ENCODE results near the gene CYP8B1. TPM values are rescaled to one million over a fixed set of nuclear protein-coding genes. Genes with fewer than 3 reads are reported as not detected.

Gene CYP8B1
- polyA plus RNA-seq, 1 experiment = not detected

DNA sequence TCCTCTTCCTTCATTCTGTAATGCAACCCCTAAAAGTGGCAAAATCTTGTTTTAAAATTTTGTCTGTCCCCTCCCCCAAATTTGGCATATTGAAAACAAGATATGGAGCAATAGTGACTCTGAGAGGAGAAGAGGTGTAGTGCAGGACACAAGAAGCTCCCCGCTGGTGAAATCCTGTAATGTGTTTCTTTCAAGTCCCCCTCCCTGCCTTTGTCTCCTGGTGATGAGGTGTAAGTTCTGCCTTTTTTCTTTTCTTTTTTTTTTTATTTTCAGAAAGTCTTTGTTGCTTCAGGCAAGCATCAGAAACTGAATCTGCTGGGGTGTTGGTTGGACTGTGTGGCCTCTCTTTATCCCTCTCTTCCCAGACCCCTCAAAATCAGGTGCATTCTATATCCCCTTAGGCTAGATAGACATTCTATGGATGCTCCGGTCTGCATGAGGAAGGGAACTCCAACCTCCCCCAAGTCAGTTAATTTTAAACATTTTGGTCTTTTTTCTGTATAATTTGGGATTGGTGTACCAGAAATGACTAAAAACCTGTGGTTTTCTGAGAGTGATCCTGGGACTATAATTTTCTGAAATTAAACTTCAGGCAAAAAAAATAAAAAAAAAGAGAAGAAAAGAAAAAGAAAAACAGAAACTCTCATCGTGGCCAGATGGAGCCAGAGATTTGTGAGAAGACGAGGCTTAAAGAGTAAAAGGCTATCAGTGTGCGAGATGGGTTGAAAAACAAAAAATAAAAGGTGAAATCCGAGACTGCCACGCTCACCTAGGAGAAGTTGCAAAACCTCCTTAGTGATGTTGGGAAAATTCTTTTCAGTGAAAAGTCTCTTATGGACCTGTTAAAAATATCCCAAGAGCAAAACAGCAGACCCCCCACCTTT is 45.0 kb downstream of the CYP8B1 start:
- POLR2A ChIA-PET = no interaction called here
- peak; percentile 41 for TF ChIP-seq CTCF (IDR thresholded peaks at IDR 0.05; ENCODE audit: low read depth, low read length)
- no peak for DNase-seq (ENCODE audit: low read depth, low spot score)

GRCh38 chr3:42829628-42830436 is 45.8 kb downstream of the CYP8B1 start:
- Histone ChIP-seq H3K9me3 (ENCODE audit: control insufficient read depth, insufficient read depth, low read length) (no peaks in the 10 kb centered on the region), H3K27ac (ENCODE audit: low read depth, low read length) (no peak overlapping the region), H3K27me3 (ENCODE audit: control insufficient read depth, insufficient read depth, low read length) (peaks cover 7% of the 10 kb centered on the region), H3K4me3 (ENCODE audit: low read depth, low read length) (no peak overlapping the region)
- no peak for TF ChIP-seq CTCF (IDR thresholded peaks at IDR 0.05; ENCODE audit: low read depth, low read length)
- ChIA-PET POLR2A (no interaction called here), CTCF (interaction anchor here (0.8 to 1.2 kb wide), 5 partner anchors 9 to 600 kb away, joined by 3 to 5 read pairs (median 4); no protein-coding TSS in a partner anchor)
- DNase-seq (ENCODE audit: low read depth, low spot score) = no peak

More for the DNA sequence above, 45.0 kb downstream of the CYP8B1 start:
- Histone ChIP-seq H3K9me3 (ENCODE audit: control insufficient read depth, insufficient read depth, low read length) (no peaks in the 10 kb centered on the region), H3K27me3 (ENCODE audit: control insufficient read depth, insufficient read depth, low read length) (peaks cover 10% of the 10 kb centered on the region), H3K27ac (ENCODE audit: low read depth, low read length) (no peak overlapping the region), H3K4me3 (ENCODE audit: low read depth, low read length) (no peak overlapping the region)
- CTCF ChIA-PET = interaction anchor here (0.5 to 1.4 kb wide), 9 partner anchors 9 to 230 kb away, joined by 3 to 5 read pairs (median 4); no protein-coding TSS in a partner anchor

- H3K4me3 ChIP-seq (ENCODE audit: low read depth, low read length) = no peak overlapping the region
- H3K27ac ChIP-seq (ENCODE audit: low read depth, low read length) = no peak overlapping the region
- CTCF ChIA-PET = interaction anchor here (0.5 to 0.9 kb wide), 3 partner anchors 10 to 599 kb away, joined by 3 to 4 read pairs (median 3); no protein-coding TSS in a partner anchor
- H3K27me3 ChIP-seq (ENCODE audit: control insufficient read depth, insufficient read depth, low read length) = peaks cover 7% of the 10 kb centered on the region
- H3K9me3 ChIP-seq (ENCODE audit: control insufficient read depth, insufficient read depth, low read length) = no peaks in the 10 kb centered on the region
- no peak for TF ChIP-seq CTCF (IDR thresholded peaks at IDR 0.05; ENCODE audit: low read depth, low read length)
- POLR2A ChIA-PET = no interaction called here
- DNase-seq (ENCODE audit: low read depth, low spot score) = no peak
Measured at GRCh38 chr3:42829083-42829627, 46.5 kb downstream of the CYP8B1 start.

- H3K27ac ChIP-seq (ENCODE audit: low read depth, low read length) = no peak overlapping the region
- ChIA-PET POLR2A (no interaction called here), CTCF (interaction anchor here (0.6 to 1.1 kb wide), 2 partner anchors 12 to 46 kb away, joined by 3 read pairs; no protein-coding TSS in a partner anchor)
- no peaks in the 10 kb centered on the region for H3K9me3 ChIP-seq (ENCODE audit: control insufficient read depth, insufficient read depth, low read length)
- no peak for TF ChIP-seq CTCF (IDR thresholded peaks at IDR 0.05; ENCODE audit: low read depth, low read length)
- no peak for DNase-seq (ENCODE audit: low read depth, low spot score)
- peaks cover 9% of the 10 kb centered on the region for H3K27me3 ChIP-seq (ENCODE audit: control insufficient read depth, insufficient read depth, low read length)
- H3K4me3 ChIP-seq (ENCODE audit: low read depth, low read length) = no peak overlapping the region
Measured at GRCh38 chr3:42827654-42828053, 48.0 kb downstream of the CYP8B1 start.

All from AG04450 (cell line).